ENCODE results near the gene NR1I2. TPM values are rescaled to one million over a fixed set of nuclear protein-coding genes. Genes with fewer than 3 reads are reported as not detected.

Gene NR1I2
- total and polyA plus RNA-seq, 9 of the 15 experiments (the other 6 are each of a cell fraction or from before 2014, with no cell fraction given) = not detected

DNA sequence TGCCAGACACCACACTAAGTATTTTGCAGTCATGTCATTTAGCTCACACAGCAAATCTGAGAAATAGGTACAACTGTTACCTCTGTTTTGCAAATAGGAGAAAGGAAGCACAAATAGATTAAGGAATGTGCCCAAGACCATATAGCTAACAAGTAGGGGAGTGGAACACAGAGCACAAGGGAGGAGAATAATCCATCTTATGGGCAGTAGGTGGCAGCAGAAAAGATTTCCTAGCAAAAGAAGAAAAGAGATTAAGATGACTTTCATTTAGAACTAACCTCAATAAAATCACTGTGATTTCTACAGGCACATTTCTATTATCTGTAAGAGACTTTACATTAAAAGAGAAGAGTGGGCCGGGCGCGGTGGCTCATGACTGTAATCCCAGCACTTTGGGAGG lies 49.1 kb downstream of the NR1I2 start:
- Histone ChIP-seq H3K36me3 (ENCODE audit: control insufficient read depth, insufficient read depth, low read length) (no peaks in the 10 kb centered on the region), H2AFZ (ENCODE audit: low read depth, low read length) (no peak overlapping the region), H3K27me3 (ENCODE audit: control insufficient read depth in 2 of 2, insufficient read depth in 2 of 2, low read length in 2 of 2) (no peaks in the 10 kb centered on the region), H3K4me3 (no peak overlapping the region), H3K4me1 (replicated peaks in 1 of 2; ENCODE audit: control insufficient read depth in 2 of 2, insufficient read depth in 2 of 2, low read length in 2 of 2) (no peaks in the 10 kb centered on the region), H3K27ac (ENCODE audit: extremely low read depth, low read depth, low read length) (no peak overlapping the region), H3K9me1 (ENCODE audit: control insufficient read depth, insufficient read depth, low read length) (no peaks in the 10 kb centered on the region), H3K4me2 (ENCODE audit: insufficient read depth, low read length) (no peak overlapping the region), H3K9ac (ENCODE audit: insufficient read depth in 1 of 2, low read depth in 2 of 2, low read length in 2 of 2) (no peak overlapping the region), H3K79me2 (ENCODE audit: control insufficient read depth, insufficient read depth, low read length) (no peaks in the 10 kb centered on the region), H4K20me1 (replicated peaks; ENCODE audit: control insufficient read depth, insufficient read depth, low read length) (no peaks in the 10 kb centered on the region), H3K9me3 (replicated peaks; ENCODE audit: control insufficient read depth, insufficient read depth, low read depth, low read length) (no peaks in the 10 kb centered on the region)
- ATAC-seq (no peak), DNase-seq (ENCODE audit: extremely low read depth in 1 of 4, low spot score in 3 of 4) (no peak), FAIRE-seq (no peak)
- TF ChIP-seq BDP1 (IDR thresholded peaks at IDR 0.05; ENCODE audit: insufficient read depth, insufficient read length) (no peak), ESRRB (CRISPR knock-in tag; IDR thresholded peaks at IDR 0.05; ENCODE audit: borderline replicate concordance) (no peak), RAD21 (CRISPR knock-in tag; conservative IDR thresholded peaks at IDR 0.05 in 1 of 2, IDR thresholded peaks at IDR 0.05 in 1 of 2) (0 out of 4 replicates have a peak, but pooled peaks of 1 of the 2 experiments have one; percentile 14), TEAD2 (tag; IDR thresholded peaks at IDR 0.05) (no peak), HMGN3 (IDR thresholded peaks at IDR 0.05; ENCODE audit: borderline replicate concordance, extremely low read depth, insufficient read length, low read depth, low read length) (no peak)
- TF ChIP-seq, protein P1, sequence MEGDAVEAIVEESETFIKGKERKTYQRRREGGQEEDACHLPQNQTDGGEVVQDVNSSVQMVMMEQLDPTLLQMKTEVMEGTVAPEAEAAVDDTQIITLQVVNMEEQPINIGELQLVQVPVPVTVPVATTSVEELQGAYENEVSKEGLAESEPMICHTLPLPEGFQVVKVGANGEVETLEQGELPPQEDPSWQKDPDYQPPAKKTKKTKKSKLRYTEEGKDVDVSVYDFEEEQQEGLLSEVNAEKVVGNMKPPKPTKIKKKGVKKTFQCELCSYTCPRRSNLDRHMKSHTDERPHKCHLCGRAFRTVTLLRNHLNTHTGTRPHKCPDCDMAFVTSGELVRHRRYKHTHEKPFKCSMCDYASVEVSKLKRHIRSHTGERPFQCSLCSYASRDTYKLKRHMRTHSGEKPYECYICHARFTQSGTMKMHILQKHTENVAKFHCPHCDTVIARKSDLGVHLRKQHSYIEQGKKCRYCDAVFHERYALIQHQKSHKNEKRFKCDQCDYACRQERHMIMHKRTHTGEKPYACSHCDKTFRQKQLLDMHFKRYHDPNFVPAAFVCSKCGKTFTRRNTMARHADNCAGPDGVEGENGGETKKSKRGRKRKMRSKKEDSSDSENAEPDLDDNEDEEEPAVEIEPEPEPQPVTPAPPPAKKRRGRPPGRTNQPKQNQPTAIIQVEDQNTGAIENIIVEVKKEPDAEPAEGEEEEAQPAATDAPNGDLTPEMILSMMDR (IDR thresholded peaks at IDR 0.05 in 2 of 3, conservative IDR thresholded peaks at IDR 0.05 in 1 of 3; ENCODE audit: insufficient read depth in 2 of 3, low read depth in 1 of 3, low read length in 3 of 3) = peak in 1 of 3 experiments; percentile 16; a peak in 1 of 6 replicates
- TF ChIP-seq, protein P2, sequence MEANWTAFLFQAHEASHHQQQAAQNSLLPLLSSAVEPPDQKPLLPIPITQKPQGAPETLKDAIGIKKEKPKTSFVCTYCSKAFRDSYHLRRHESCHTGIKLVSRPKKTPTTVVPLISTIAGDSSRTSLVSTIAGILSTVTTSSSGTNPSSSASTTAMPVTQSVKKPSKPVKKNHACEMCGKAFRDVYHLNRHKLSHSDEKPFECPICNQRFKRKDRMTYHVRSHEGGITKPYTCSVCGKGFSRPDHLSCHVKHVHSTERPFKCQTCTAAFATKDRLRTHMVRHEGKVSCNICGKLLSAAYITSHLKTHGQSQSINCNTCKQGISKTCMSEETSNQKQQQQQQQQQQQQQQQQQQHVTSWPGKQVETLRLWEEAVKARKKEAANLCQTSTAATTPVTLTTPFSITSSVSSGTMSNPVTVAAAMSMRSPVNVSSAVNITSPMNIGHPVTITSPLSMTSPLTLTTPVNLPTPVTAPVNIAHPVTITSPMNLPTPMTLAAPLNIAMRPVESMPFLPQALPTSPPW (CRISPR knock-in tag; IDR thresholded peaks at IDR 0.05) = no peak
- TF ChIP-seq, protein P3, sequence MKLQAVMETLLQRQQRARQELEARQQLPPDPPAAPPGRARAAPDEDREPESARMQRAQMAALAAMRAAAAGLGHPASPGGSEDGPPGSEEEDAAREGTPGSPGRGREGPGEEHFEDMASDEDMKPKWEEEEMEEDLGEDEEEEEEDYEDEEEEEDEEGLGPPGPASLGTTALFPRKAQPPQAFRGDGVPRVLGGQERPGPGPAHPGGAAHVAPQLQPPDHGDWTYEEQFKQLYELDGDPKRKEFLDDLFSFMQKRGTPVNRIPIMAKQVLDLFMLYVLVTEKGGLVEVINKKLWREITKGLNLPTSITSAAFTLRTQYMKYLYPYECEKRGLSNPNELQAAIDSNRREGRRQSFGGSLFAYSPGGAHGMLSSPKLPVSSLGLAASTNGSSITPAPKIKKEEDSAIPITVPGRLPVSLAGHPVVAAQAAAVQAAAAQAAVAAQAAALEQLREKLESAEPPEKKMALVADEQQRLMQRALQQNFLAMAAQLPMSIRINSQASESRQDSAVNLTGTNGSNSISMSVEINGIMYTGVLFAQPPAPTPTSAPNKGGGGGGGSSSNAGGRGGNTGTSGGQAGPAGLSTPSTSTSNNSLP (IDR thresholded peaks at IDR 0.05; ENCODE audit: borderline replicate concordance, low read depth, low read length) = no peak
- POLR2A ChIA-PET = interaction anchor here (1.4 kb wide), 1 partner anchor 15 kb away, joined by 3 read pairs; no protein-coding TSS in a partner anchor
- intact Hi-C loops (cut with micrococcal nuclease) (no loop called here), in situ Hi-C loops (cut with MboI) (no loop called here)
- 95% methylated on average over 3 of the region's 3 CpGs for WGBS (ENCODE audit: insufficient coverage, low coverage, missing lambda C conversion rate)
- CTCF ChIA-PET (ENCODE audit: low intra/inter-chr PET ratio) = no interaction called here
- no TSS peak for BruUV-seq (replicated peaks)

Measured in K562 (cell line).